ENCODE measurements around the gene TEX22.

Gene TEX22

DNA sequence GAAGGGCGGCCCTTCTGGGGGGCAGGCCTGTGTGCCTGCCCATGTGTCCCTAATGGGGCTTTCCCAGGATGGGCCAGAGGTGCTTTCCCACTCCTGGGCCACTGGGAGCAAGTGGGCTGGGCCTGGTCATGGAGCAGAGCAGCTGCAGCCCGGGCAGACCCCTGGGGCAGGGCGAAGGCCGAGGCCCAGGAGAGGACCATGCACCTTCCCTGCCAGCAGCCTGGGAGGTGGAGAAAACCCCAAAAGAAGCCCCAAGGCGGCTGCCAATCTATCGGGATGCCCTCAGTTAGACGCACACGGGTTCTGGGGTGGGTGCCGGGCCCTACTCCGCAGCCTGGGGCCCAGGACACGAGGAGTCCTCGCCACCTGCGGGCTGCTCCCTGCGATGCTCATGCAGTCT is 60.2 kb downstream of the TEX22 start:
- TF ChIP-seq, protein P1, sequence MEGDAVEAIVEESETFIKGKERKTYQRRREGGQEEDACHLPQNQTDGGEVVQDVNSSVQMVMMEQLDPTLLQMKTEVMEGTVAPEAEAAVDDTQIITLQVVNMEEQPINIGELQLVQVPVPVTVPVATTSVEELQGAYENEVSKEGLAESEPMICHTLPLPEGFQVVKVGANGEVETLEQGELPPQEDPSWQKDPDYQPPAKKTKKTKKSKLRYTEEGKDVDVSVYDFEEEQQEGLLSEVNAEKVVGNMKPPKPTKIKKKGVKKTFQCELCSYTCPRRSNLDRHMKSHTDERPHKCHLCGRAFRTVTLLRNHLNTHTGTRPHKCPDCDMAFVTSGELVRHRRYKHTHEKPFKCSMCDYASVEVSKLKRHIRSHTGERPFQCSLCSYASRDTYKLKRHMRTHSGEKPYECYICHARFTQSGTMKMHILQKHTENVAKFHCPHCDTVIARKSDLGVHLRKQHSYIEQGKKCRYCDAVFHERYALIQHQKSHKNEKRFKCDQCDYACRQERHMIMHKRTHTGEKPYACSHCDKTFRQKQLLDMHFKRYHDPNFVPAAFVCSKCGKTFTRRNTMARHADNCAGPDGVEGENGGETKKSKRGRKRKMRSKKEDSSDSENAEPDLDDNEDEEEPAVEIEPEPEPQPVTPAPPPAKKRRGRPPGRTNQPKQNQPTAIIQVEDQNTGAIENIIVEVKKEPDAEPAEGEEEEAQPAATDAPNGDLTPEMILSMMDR (IDR thresholded peaks at IDR 0.05; ENCODE audit: insufficient read depth, low read depth, low read length, missing control alignments): no peak
- no peak for DNase-seq (ENCODE audit: low read depth)
- H3K4me3 ChIP-seq (ENCODE audit: low read depth, low read length): no peak overlapping the region

DNA sequence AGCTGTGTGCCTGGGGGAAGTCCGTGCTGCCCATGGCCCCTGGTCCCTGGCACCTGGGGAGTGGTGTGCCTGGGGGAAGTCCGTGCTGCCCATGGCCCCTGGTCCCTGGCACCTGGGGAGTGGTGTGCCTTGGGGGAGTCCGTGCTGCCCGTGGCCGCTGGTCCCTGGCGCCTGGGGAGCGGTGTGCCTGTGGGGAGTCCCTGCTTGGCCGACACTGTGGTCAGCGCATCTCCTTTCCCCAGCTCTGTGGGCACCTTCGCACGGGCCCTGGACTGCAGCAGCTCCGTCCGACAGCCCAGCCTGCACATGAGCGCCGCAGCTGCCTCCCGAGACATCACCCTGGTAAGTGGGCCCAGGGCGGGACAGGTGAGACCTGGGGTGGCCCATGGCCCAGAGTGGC is 61.8 kb downstream of the TEX22 start:
- no peak overlapping the region for H3K4me3 ChIP-seq (ENCODE audit: low read depth, low read length)
- TF ChIP-seq, protein P1 (IDR thresholded peaks at IDR 0.05; ENCODE audit: insufficient read depth, low read depth, low read length, missing control alignments): no peak
- no peak for DNase-seq (ENCODE audit: low read depth)

DNA sequence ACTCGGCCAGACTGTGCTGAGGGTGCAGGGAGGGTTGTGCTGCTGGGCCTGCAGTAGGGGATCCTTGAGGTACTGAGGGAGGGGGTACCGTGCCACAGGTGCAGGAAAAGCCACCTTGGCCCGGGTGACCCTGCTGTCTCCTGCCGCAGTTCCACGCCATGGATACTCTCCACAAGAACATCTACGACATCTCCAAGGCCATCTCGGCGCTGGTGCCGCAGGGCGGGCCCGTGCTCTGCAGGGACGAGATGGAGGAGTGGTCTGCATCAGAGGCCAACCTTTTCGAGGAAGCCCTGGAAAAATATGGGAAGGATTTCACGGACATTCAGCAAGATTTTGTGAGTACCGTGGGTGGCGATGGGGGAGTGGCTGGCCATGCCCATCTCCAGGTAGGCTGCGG is 62.3 kb downstream of the TEX22 start:
- TF ChIP-seq, protein P1 (IDR thresholded peaks at IDR 0.05; ENCODE audit: insufficient read depth, low read depth, low read length, missing control alignments): no peak
- H3K4me3 ChIP-seq (ENCODE audit: low read depth, low read length): no peak overlapping the region
- DNase-seq (ENCODE audit: low read depth): no peak

DNA sequence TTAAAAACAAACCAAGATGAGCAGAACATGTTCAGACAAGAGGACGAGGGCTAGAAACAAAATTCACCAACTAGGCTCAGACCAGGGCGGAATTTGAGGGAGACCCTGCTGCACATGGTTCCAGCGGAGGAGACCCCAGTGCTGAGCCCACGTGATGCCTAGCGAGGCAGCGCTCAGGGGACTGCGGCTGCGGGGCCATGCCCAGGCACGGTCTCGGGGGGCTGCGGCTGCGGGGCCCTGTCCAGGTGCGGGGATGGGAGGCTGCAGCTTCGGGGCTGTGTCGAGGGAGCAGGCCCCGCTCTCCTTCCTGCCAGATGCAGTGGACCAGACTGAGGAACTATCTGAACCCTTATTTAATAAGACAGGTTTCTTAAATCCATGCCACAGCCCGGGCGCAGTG is 63.6 kb downstream of the TEX22 start:
- TF ChIP-seq, protein P1 (IDR thresholded peaks at IDR 0.05; ENCODE audit: insufficient read depth, low read depth, low read length, missing control alignments): no peak
- no peak overlapping the region for H3K4me3 ChIP-seq (ENCODE audit: low read depth, low read length)
- DNase-seq (ENCODE audit: low read depth): no peak

All from GM12865 (cell line).